ENCODE measurements around the gene SLC25A21.
"Not testable (repeated sequence)": the region's sequence is repeated elsewhere in the genome, so short reads cannot be mapped to it uniquely, and the experiment has no call there.

SLC25A21 gene

DNA sequence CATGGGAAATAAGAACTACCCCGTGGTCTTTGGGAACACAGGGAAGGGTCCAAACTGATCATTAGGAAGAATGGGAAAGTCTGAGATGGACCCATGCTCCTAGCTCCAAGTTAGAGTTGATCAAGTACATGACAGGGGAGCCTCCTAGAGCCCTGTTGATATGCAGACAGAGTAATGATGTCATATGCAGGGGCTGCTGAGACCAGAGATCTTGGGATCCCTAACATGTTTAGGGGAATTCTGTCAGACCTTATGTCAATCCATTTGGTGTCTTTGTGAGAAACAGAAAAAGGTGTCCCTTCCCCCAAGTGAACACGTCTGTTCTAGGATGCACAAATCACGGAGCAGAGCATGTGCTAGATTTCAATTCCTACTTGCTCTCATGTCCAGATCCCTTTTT, 6.6 kb downstream of the SLC25A21 start:
- WGBS (ENCODE audit: insufficient coverage): 92% methylated on average over 2 of the region's 3 CpGs
- no peak for DNase-seq
- peaks cover 0 to 4% (median 0%) of the 10 kb centered on the region in 5 experiments for H3K9me3 ChIP-seq (ENCODE audit: control extremely low read depth in 1 of 5, control insufficient read depth in 4 of 5, insufficient read depth in 2 of 5, low read depth in 1 of 5, low read length in 4 of 5)
- POLR2A ChIA-PET: no interaction called here
- H3K4me1 ChIP-seq (ENCODE audit: control extremely low read depth in 1 of 4, control insufficient read depth in 4 of 4, insufficient read depth in 4 of 4, low read length in 3 of 4): no peaks in the 10 kb centered on the region
- no peak overlapping the region for H3K27ac ChIP-seq (ENCODE audit: insufficient read depth in 1 of 2, low read depth in 1 of 2, low read length in 2 of 2, poor library complexity in 1 of 2, severe bottlenecking in 2 of 2)
- no peak overlapping the region for H3K4me3 ChIP-seq (ENCODE audit: control insufficient read depth in 1 of 7, extremely low read depth in 1 of 7, insufficient read depth in 4 of 7, low read depth in 2 of 7, low read length in 6 of 7)
- H3K36me3 ChIP-seq (ENCODE audit: control insufficient read depth in 4 of 4, insufficient read depth in 4 of 4, low read length in 3 of 4): no peaks in the 10 kb centered on the region
- CTCF ChIA-PET: interaction anchor here (1.9 to 2.6 kb wide), 2 partner anchors 14 to 16 kb away, joined by 4 to 9 read pairs; no protein-coding TSS in a partner anchor
- H3K27me3 ChIP-seq (replicated peaks in 2 of 5; ENCODE audit: control insufficient read depth in 4 of 5, insufficient read depth in 5 of 5, low read length in 4 of 5): peaks cover 0 to 4% (median 2%) of the 10 kb centered on the region in 5 experiments

DNA sequence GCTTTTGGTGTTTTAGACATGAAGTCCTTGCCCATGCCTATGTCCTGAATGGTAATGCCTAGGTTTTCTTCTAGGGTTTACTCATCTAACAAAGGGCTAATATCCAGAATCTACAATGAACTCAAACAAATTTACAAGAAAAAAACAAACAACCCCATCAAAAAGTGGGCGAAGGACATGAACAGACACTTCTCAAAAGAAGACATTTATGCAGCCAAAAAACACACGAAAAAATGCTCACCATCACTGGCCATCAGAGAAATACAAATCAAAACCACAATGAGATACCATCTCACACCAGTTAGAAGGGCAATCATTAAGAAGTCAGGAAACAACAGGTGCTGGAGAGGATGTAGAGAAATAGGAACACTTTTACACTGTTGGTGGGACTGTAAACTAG, 10.1 kb downstream of the SLC25A21 start:
- H3K9me3 ChIP-seq (ENCODE audit: control extremely low read depth in 1 of 5, control insufficient read depth in 4 of 5, insufficient read depth in 2 of 5, low read depth in 1 of 5, low read length in 4 of 5); H3K4me1 ChIP-seq (ENCODE audit: control extremely low read depth in 1 of 4, control insufficient read depth in 4 of 4, insufficient read depth in 4 of 4, low read length in 3 of 4); DNase-seq; H3K27ac ChIP-seq (ENCODE audit: insufficient read depth in 1 of 2, low read depth in 1 of 2, low read length in 2 of 2, poor library complexity in 1 of 2, severe bottlenecking in 2 of 2); H3K27me3 ChIP-seq (replicated peaks in 2 of 5; ENCODE audit: control insufficient read depth in 4 of 5, insufficient read depth in 5 of 5, low read length in 4 of 5); H3K4me3 ChIP-seq (ENCODE audit: control insufficient read depth in 1 of 7, extremely low read depth in 1 of 7, insufficient read depth in 4 of 7, low read depth in 2 of 7, low read length in 6 of 7); POLR2A ChIA-PET; H3K36me3 ChIP-seq (ENCODE audit: control insufficient read depth in 4 of 4, insufficient read depth in 4 of 4, low read length in 3 of 4): not testable (repeated sequence)
- CTCF ChIA-PET: interaction anchor here (2.5 kb wide), 1 partner anchor 12 kb away, joined by 7 read pairs; no protein-coding TSS in a partner anchor
- WGBS (ENCODE audit: insufficient coverage): no CpG with 5 or more reads among the region's 2 CpGs

DNA sequence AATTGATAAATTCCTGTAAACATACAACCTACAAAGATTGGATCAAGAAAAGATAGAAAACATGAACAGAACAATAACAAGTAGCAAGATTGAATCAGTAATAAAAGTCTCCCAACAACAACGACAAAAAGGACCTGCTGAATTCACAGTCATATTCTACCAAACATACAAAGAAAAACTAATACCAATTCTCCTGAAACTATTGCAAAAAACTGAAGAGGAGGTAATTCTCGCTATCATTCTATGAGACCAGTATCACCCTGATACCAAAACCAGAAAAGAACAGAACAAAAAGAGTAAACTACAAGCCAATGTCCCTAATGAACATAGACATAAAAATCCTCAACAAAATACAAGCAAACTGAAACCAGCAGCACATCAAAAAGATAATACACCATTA, 14.4 kb downstream of the SLC25A21 start:
- ChIA-PET POLR2A (no interaction called here), CTCF (no interaction called here)
- Histone ChIP-seq H3K27ac (ENCODE audit: insufficient read depth in 1 of 2, low read depth in 1 of 2, low read length in 2 of 2, poor library complexity in 1 of 2, severe bottlenecking in 2 of 2) (no peak overlapping the region), H3K4me1 (ENCODE audit: control extremely low read depth in 1 of 4, control insufficient read depth in 4 of 4, insufficient read depth in 4 of 4, low read length in 3 of 4) (no peaks in the 10 kb centered on the region), H3K36me3 (ENCODE audit: control insufficient read depth in 4 of 4, insufficient read depth in 4 of 4, low read length in 3 of 4) (no peaks in the 10 kb centered on the region), H3K4me3 (ENCODE audit: control insufficient read depth in 1 of 7, extremely low read depth in 1 of 7, insufficient read depth in 4 of 7, low read depth in 2 of 7, low read length in 6 of 7) (no peak overlapping the region), H3K9me3 (ENCODE audit: control extremely low read depth in 1 of 5, control insufficient read depth in 4 of 5, insufficient read depth in 2 of 5, low read depth in 1 of 5, low read length in 4 of 5) (peaks cover 0 to 7% (median 0%) of the 10 kb centered on the region in 5 experiments), H3K27me3 (replicated peaks in 2 of 5; ENCODE audit: control insufficient read depth in 4 of 5, insufficient read depth in 5 of 5, low read length in 4 of 5) (peaks cover 0 to 2% (median 0%) of the 10 kb centered on the region in 5 experiments)
- WGBS (ENCODE audit: insufficient coverage): 86% methylated on average over 1 of the region's 2 CpGs
- DNase-seq: no peak

DNA sequence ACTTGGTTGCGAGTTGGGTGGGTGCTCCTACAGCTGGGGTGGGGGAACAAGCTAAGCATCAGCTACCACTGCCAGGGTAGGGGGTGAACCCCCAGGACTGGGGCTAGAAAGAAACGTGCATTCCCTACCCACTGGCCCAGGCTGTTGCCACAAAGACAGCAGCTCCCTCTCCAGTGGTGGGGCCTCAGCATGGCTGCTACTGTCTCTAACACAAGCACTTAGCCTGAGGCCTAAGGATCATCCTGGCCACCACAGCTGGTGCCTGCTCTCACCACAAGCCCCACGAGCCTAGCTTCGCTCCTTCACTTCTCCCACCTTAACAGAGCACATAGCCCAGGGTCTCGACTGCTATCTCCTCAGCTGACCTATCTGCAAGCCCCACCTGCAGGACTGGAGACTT, 18.9 kb downstream of the SLC25A21 start:
- WGBS (ENCODE audit: insufficient coverage): 96% methylated on average over 4 of the region's 5 CpGs
- POLR2A ChIA-PET: no interaction called here
- Histone ChIP-seq H3K36me3 (ENCODE audit: control insufficient read depth in 4 of 4, insufficient read depth in 4 of 4, low read length in 3 of 4) (no peaks in the 10 kb centered on the region), H3K4me3 (ENCODE audit: control insufficient read depth in 1 of 7, extremely low read depth in 1 of 7, insufficient read depth in 4 of 7, low read depth in 2 of 7, low read length in 6 of 7) (no peak overlapping the region), H3K9me3 (ENCODE audit: control extremely low read depth in 1 of 5, control insufficient read depth in 4 of 5, insufficient read depth in 2 of 5, low read depth in 1 of 5, low read length in 4 of 5) (peaks cover 0 to 3% (median 0%) of the 10 kb centered on the region in 5 experiments), H3K27me3 (replicated peaks in 2 of 5; ENCODE audit: control insufficient read depth in 4 of 5, insufficient read depth in 5 of 5, low read length in 4 of 5) (peaks cover 0 to 7% (median 0%) of the 10 kb centered on the region in 5 experiments), H3K4me1 (ENCODE audit: control extremely low read depth in 1 of 4, control insufficient read depth in 4 of 4, insufficient read depth in 4 of 4, low read length in 3 of 4) (no peaks in the 10 kb centered on the region), H3K27ac (ENCODE audit: insufficient read depth in 1 of 2, low read depth in 1 of 2, low read length in 2 of 2, poor library complexity in 1 of 2, severe bottlenecking in 2 of 2) (no peak overlapping the region)
- DNase-seq: no peak
- CTCF ChIA-PET: interaction anchor here (0.8 to 1.5 kb wide), 6 partner anchors 8 to 507 kb away, joined by 3 to 5 read pairs (median 3); no protein-coding TSS in a partner anchor

DNA sequence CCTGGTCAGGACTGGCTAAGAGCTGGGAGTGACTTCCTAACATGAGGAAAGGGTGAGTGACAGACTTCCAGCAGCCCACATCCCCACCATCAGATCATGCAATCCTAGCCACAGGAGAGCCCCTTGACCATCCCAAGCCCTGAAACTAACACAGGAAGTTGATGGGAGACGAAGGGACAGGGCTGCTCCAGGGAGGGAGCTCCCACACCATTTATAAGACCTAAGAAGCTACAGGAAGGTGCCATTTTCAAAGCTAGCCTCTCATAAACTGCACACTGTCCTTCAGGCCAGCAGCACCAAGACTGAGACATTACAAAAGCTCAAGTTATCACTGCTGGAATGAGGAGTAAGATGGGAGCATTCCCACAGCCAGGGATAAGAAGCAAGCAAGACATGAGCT, 19.4 kb downstream of the SLC25A21 start:
- Histone ChIP-seq H3K4me3 (ENCODE audit: control insufficient read depth in 1 of 7, extremely low read depth in 1 of 7, insufficient read depth in 4 of 7, low read depth in 2 of 7, low read length in 6 of 7) (no peak overlapping the region), H3K36me3 (ENCODE audit: control insufficient read depth in 4 of 4, insufficient read depth in 4 of 4, low read length in 3 of 4) (no peaks in the 10 kb centered on the region), H3K4me1 (ENCODE audit: control extremely low read depth in 1 of 4, control insufficient read depth in 4 of 4, insufficient read depth in 4 of 4, low read length in 3 of 4) (no peaks in the 10 kb centered on the region), H3K27me3 (replicated peaks in 2 of 5; ENCODE audit: control insufficient read depth in 4 of 5, insufficient read depth in 5 of 5, low read length in 4 of 5) (peaks cover 0 to 7% (median 0%) of the 10 kb centered on the region in 5 experiments), H3K27ac (ENCODE audit: insufficient read depth in 1 of 2, low read depth in 1 of 2, low read length in 2 of 2, poor library complexity in 1 of 2, severe bottlenecking in 2 of 2) (no peak overlapping the region), H3K9me3 (ENCODE audit: control extremely low read depth in 1 of 5, control insufficient read depth in 4 of 5, insufficient read depth in 2 of 5, low read depth in 1 of 5, low read length in 4 of 5) (peaks cover 0 to 3% (median 0%) of the 10 kb centered on the region in 5 experiments)
- ChIA-PET POLR2A (no interaction called here), CTCF (interaction anchor here (0.8 to 1.5 kb wide), 6 partner anchors 8 to 507 kb away, joined by 3 to 5 read pairs (median 3); no protein-coding TSS in a partner anchor)
- 73% methylated on average over 1 of the region's 1 CpG for WGBS (ENCODE audit: insufficient coverage)
- DNase-seq: no peak

DNA sequence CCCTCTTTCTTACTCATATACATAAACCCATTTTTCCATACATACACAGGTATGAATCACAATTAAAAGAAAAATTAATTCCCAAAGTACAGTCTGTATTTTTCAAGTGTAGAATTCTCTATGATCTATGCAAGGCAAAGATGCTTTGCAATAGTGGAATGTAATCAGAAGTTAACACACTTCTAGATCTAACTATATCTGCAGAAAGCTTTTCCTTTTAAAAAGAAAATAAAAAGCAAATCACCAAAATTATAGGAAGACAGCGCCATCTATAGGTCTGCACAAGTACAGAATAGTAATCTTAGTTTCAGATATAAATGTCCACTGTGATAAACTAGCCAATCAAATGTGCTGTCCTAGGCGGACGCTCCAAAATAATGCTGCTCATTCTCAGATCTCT, 22.0 kb downstream of the SLC25A21 start:
- peaks cover 0 to 2% (median 0%) of the 10 kb centered on the region in 4 experiments for H3K4me1 ChIP-seq (ENCODE audit: control extremely low read depth in 1 of 4, control insufficient read depth in 4 of 4, insufficient read depth in 4 of 4, low read length in 3 of 4)
- POLR2A ChIA-PET: no interaction called here
- H3K27ac ChIP-seq (ENCODE audit: insufficient read depth in 1 of 2, low read depth in 1 of 2, low read length in 2 of 2, poor library complexity in 1 of 2, severe bottlenecking in 2 of 2): no peak overlapping the region
- CTCF ChIA-PET: interaction anchor here (0.9 to 2.9 kb wide), 11 partner anchors 9 to 595 kb away, joined by 3 to 9 read pairs (median 6); no protein-coding TSS in a partner anchor
- peaks cover 0 to 7% (median 0%) of the 10 kb centered on the region in 5 experiments for H3K27me3 ChIP-seq (replicated peaks in 2 of 5; ENCODE audit: control insufficient read depth in 4 of 5, insufficient read depth in 5 of 5, low read length in 4 of 5)
- H3K9me3 ChIP-seq (ENCODE audit: control extremely low read depth in 1 of 5, control insufficient read depth in 4 of 5, insufficient read depth in 2 of 5, low read depth in 1 of 5, low read length in 4 of 5): peaks cover 0 to 3% (median 0%) of the 10 kb centered on the region in 5 experiments
- no peaks in the 10 kb centered on the region for H3K36me3 ChIP-seq (ENCODE audit: control insufficient read depth in 4 of 4, insufficient read depth in 4 of 4, low read length in 3 of 4)
- H3K4me3 ChIP-seq (ENCODE audit: control insufficient read depth in 1 of 7, extremely low read depth in 1 of 7, insufficient read depth in 4 of 7, low read depth in 2 of 7, low read length in 6 of 7): no peak overlapping the region
- 0% methylated on average over 2 of the region's 3 CpGs for WGBS (ENCODE audit: insufficient coverage)
- DNase-seq: peak in 2 of 3 donors; percentile 61 to 63

DNA sequence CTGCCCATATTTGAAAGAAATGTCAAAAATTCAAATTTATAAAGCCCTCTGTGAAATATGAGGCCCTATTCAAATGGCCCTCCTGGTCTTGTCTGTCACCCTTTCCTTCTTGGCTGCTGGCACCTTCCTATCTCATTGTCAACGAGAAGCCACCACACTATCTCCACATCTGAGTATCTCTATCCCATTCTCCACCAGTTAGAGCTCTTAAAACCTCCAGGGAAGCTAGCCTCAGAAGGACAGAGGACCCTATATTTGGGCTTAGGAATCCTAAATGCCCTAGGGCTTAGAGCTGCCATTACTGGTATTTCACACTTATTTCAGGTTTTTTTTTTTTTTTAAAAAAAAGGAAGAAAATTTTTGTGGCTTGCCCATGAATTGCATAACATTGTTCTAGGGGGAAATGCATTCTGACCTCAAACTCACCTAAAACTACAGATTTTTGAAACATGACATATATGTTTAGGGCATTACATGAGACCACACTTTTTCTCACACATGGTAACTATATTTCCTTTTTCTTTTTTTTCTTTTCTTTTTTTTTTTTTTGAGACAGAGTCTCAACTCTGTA, 25.0 kb downstream of the SLC25A21 start:
- peak; percentile 25 to 77 (median 77) for DNase-seq
- CTCF ChIA-PET: interaction anchor here (1.1 to 2.9 kb wide), 2 partner anchors 13 to 497 kb away, joined by 3 to 9 read pairs; no protein-coding TSS in a partner anchor

More for the DNA sequence above, 25.0 kb downstream of the SLC25A21 start:
- no CpG with 5 or more reads among the region's 1 CpG for WGBS (ENCODE audit: insufficient coverage)
- peaks cover 0 to 2% (median 0%) of the 10 kb centered on the region in 4 experiments for H3K4me1 ChIP-seq (ENCODE audit: control extremely low read depth in 1 of 4, control insufficient read depth in 4 of 4, insufficient read depth in 4 of 4, low read length in 3 of 4)
- no peak overlapping the region for H3K27ac ChIP-seq (ENCODE audit: insufficient read depth in 1 of 2, low read depth in 1 of 2, low read length in 2 of 2, poor library complexity in 1 of 2, severe bottlenecking in 2 of 2)
- POLR2A ChIA-PET: no interaction called here
- no peaks in the 10 kb centered on the region for H3K36me3 ChIP-seq (ENCODE audit: control insufficient read depth in 4 of 4, insufficient read depth in 4 of 4, low read length in 3 of 4)
- H3K27me3 ChIP-seq (replicated peaks in 2 of 5; ENCODE audit: control insufficient read depth in 4 of 5, insufficient read depth in 5 of 5, low read length in 4 of 5): peaks cover 0 to 2% (median 0%) of the 10 kb centered on the region in 5 experiments
- H3K4me3 ChIP-seq (ENCODE audit: control insufficient read depth in 1 of 7, extremely low read depth in 1 of 7, insufficient read depth in 4 of 7, low read depth in 2 of 7, low read length in 6 of 7): no peak overlapping the region
- H3K9me3 ChIP-seq (ENCODE audit: control extremely low read depth in 1 of 5, control insufficient read depth in 4 of 5, insufficient read depth in 2 of 5, low read depth in 1 of 5, low read length in 4 of 5): no peaks in the 10 kb centered on the region

All from common myeloid progenitor, CD34-positive (primary cell).